Measurements from ENCODE around the gene MXRA7.

Gene MXRA7

GRCh38 chr17:76710863-76711611, at the start of gene MXRA7:
Gene MXRA7, minus strand, starts transcription at chr17:76710965. Its CDS starts 19 bp downstream, at chr17:76710946.
- no peak for TF ChIP-seq CTCF (conservative IDR thresholded peaks at IDR 0.05; ENCODE audit: low read depth, low read length)
- DNase-seq (ENCODE audit: low read depth) = no peak
- peak within 1 kb of the TSS; percentile 59 for H3K4me3 ChIP-seq (ENCODE audit: low read length)

- H3K4me3 ChIP-seq (ENCODE audit: low read length) = no peak overlapping the region
- no peak for TF ChIP-seq CTCF (conservative IDR thresholded peaks at IDR 0.05; ENCODE audit: low read depth, low read length)
- DNase-seq (ENCODE audit: low read depth) = no peak
These were observed 47.8 kb upstream of the MXRA7 start for GRCh38 chr17:76758570-76758969.

GRCh38 chr17:76757256-76757655, 46.5 kb upstream of the MXRA7 start:
- no peak for TF ChIP-seq CTCF (conservative IDR thresholded peaks at IDR 0.05; ENCODE audit: low read depth, low read length)

GRCh38 chr17:76755285-76755684, 44.5 kb upstream of the MXRA7 start:
- no peak overlapping the region for H3K4me3 ChIP-seq (ENCODE audit: low read length)
- no peak for TF ChIP-seq CTCF (conservative IDR thresholded peaks at IDR 0.05; ENCODE audit: low read depth, low read length)
- DNase-seq (ENCODE audit: low read depth) = no peak

More at GRCh38 chr17:76757256-76757655, 46.5 kb upstream of the MXRA7 start:
- H3K4me3 ChIP-seq (ENCODE audit: low read length) = no peak overlapping the region
- DNase-seq (ENCODE audit: low read depth) = no peak

GRCh38 chr17:76753061-76753961, 42.5 kb upstream of the MXRA7 start:
- DNase-seq (ENCODE audit: low read depth) = no peak
- H3K4me3 ChIP-seq (ENCODE audit: low read length) = no peak overlapping the region
- no peak for TF ChIP-seq CTCF (conservative IDR thresholded peaks at IDR 0.05; ENCODE audit: low read depth, low read length)

GRCh38 chr17:76752006-76752405, 41.2 kb upstream of the MXRA7 start:
- no peak for DNase-seq (ENCODE audit: low read depth)
- H3K4me3 ChIP-seq (ENCODE audit: low read length) = no peak overlapping the region
- no peak for TF ChIP-seq CTCF (conservative IDR thresholded peaks at IDR 0.05; ENCODE audit: low read depth, low read length)
